HEK293 (cell line): ENCODE measurements around the gene PAK3.

Experiments
- CTCF ChIA-PET: fragments of 350-600 bp; formaldehyde crosslinking; extraction: SDS; loops from one replicate; lab custom pipeline; 2021; ENCODE audit warnings: antibody characterized with exemption; lab: Yijun Ruan, JAX
- POLR2A ChIA-PET: fragments of 300-600 bp; formaldehyde crosslinking; extraction: SDS; loops from one replicate; lab custom pipeline; 2020; ENCODE audit warnings: antibody characterized with exemption, inconsistent platforms; lab: Yijun Ruan, JAX
- H3K27ac ChIP-seq: fragments of 200-500 bp; sonication (Bioruptor generic); 2 replicates; pipeline ENCODE4 v1.5.1; 2014; ENCODE audit warnings: low read depth, low read length, control low read depth, inconsistent platforms; ENCODE audit errors: extremely low read depth
- H3K36me3 ChIP-seq, 2 experiments: fragments of 200-500 bp in 1 of 2; sonication (Bioruptor generic) in 1 of 2; 1 replicate in 1 of 2; 2 replicates in 1 of 2; pipeline ENCODE4 v1.5.1; 2014 to 2017; ENCODE audit warnings: inconsistent platforms in 2 of 2, low read length in 2 of 2; ENCODE audit not compliant: control insufficient read depth in 2 of 2, insufficient read depth in 1 of 2
- H3K4me1 ChIP-seq: fragments of 200-500 bp; sonication (Bioruptor generic); 2 replicates; pipeline ENCODE4 v1.5.1; 2014; ENCODE audit warnings: mild to moderate bottlenecking, low read length, inconsistent platforms; ENCODE audit not compliant: control insufficient read depth, insufficient read depth
- H3K4me3 ChIP-seq: 2 replicates; pipeline ENCODE4 v1.5.1; 2011; ENCODE audit warnings: low read depth, mild to moderate bottlenecking, control low read depth, low read length, moderate library complexity
- H3K9me3 ChIP-seq: fragments of 200-500 bp; sonication (Bioruptor generic); 2 replicates; pipeline ENCODE4 v1.5.1; 2014; ENCODE audit warnings: low read depth, low read length, inconsistent platforms; ENCODE audit not compliant: control insufficient read depth, insufficient read depth
- ATF2 ChIP-seq: fragments of 450-650 bp; formaldehyde crosslinking; IDR thresholded peaks from 2 replicates; pipeline ENCODE4 v1.5.1; 2016; ENCODE audit warnings: missing biosample characterization, missing genetic modification characterization, low read depth
- MYNN ChIP-seq: fragments of 450-650 bp; formaldehyde crosslinking; IDR thresholded peaks from 2 replicates; pipeline ENCODE4 v1.5.1; 2016; ENCODE audit warnings: missing biosample characterization, missing genetic modification characterization, borderline replicate concordance
- PATZ1 ChIP-seq: fragments of 450-650 bp; formaldehyde crosslinking; IDR thresholded peaks from 2 replicates; pipeline ENCODE4 v1.5.1; 2016; ENCODE audit warnings: missing biosample characterization, missing genetic modification characterization
- SP2 ChIP-seq: fragments of 450-650 bp; formaldehyde crosslinking; IDR thresholded peaks from 2 replicates; pipeline ENCODE4 v1.5.1; 2016; ENCODE audit warnings: missing biosample characterization, missing genetic modification characterization
- ZBTB17 ChIP-seq: fragments of 450-650 bp; formaldehyde crosslinking; IDR thresholded peaks from 2 replicates; pipeline ENCODE4 v1.5.1; 2016; ENCODE audit warnings: missing biosample characterization, missing genetic modification characterization
- ZBTB20 ChIP-seq: fragments of 450-650 bp; formaldehyde crosslinking; IDR thresholded peaks from 2 replicates; pipeline ENCODE4 v1.5.1; 2016; ENCODE audit warnings: missing biosample characterization, missing genetic modification characterization
- ZBTB48 ChIP-seq: fragments of 450-650 bp; formaldehyde crosslinking; IDR thresholded peaks from 2 replicates; pipeline ENCODE4 v1.5.1; 2016; ENCODE audit warnings: missing biosample characterization, missing genetic modification characterization
- ZFHX2 ChIP-seq: fragments of 450-650 bp; formaldehyde crosslinking; conservative IDR thresholded peaks from 2 replicates; pipeline ENCODE4 v1.5.1; 2016; ENCODE audit warnings: missing biosample characterization, missing genetic modification characterization
- ZNF266 ChIP-seq: fragments of 450-650 bp; formaldehyde crosslinking; IDR thresholded peaks from 2 replicates; pipeline ENCODE4 v1.5.1; 2016; ENCODE audit warnings: missing biosample characterization, missing genetic modification characterization, low read depth
- ZNF274 ChIP-seq, 2 experiments: fragments of 200-500 bp in 1 of 2; fragments of 450-650 bp in 1 of 2; sonication (Bioruptor generic) in 1 of 2; formaldehyde crosslinking in 1 of 2; IDR thresholded peaks; 2 replicates each; pipeline versions ENCODE4 v1.5.1 to v1.6.1; 2014 to 2016; ENCODE audit warnings: borderline replicate concordance in 1 of 2, inconsistent platforms in 1 of 2, low read length in 1 of 2, missing biosample characterization in 1 of 2, missing genetic modification characterization in 1 of 2
- ZNF341 ChIP-seq: fragments of 450-650 bp; formaldehyde crosslinking; IDR thresholded peaks from 2 replicates; pipeline ENCODE4; 2016; ENCODE audit warnings: low read depth, missing biosample characterization, missing genetic modification characterization
- ZNF514 ChIP-seq: fragments of 450-650 bp; formaldehyde crosslinking; IDR thresholded peaks from 2 replicates; pipeline ENCODE4 v1.5.1; 2016; ENCODE audit warnings: missing biosample characterization, missing genetic modification characterization
- ZNF610 ChIP-seq: fragments of 450-650 bp; formaldehyde crosslinking; IDR thresholded peaks from 2 replicates; pipeline ENCODE4 v1.5.1; 2016; ENCODE audit warnings: missing biosample characterization, missing genetic modification characterization, borderline replicate concordance
- ZNF629 ChIP-seq: fragments of 450-650 bp; formaldehyde crosslinking; IDR thresholded peaks from 2 replicates; pipeline ENCODE4 v1.5.1; 2017; ENCODE audit warnings: missing biosample characterization, missing genetic modification characterization
- TF ChIP-seq, protein P1 (sequence below): fragments of 450-650 bp; formaldehyde crosslinking; IDR thresholded peaks from 2 replicates; pipeline ENCODE4 v1.5.1; 2017; ENCODE audit warnings: missing biosample characterization, missing genetic modification characterization
- TF ChIP-seq, protein P2 (sequence below): fragments of 450-650 bp; formaldehyde crosslinking; IDR thresholded peaks from 2 replicates; pipeline ENCODE4 v1.5.1; 2016; ENCODE audit warnings: missing biosample characterization, missing genetic modification characterization
- TF ChIP-seq, protein P3 (sequence below): fragments of 450-650 bp; IDR thresholded peaks from 2 replicates; pipeline ENCODE4 v1.5.1; 2018; ENCODE audit warnings: missing biosample characterization, mild to moderate bottlenecking, missing genetic modification characterization

The PAK3 gene

GRCh38 chrX:111095974-111096895 lies at the start of gene PAK3:
TSS of gene PAK3 (plus strand) at chrX:111096191. CDS start at chrX:111123104, 26,913 bp downstream.
- Histone ChIP-seq H3K27ac (no peak within 1 kb of the TSS), H3K4me1 (no peaks in the 10 kb centered on the region), H3K4me3 (peak within 1 kb of the TSS; percentile 42), H3K36me3 (peaks cover 0 to 7% of the 10 kb centered on the region in 2 experiments; a peak in 1 of 3 replicates), H3K9me3 (no peaks in the 10 kb centered on the region)
- ChIA-PET POLR2A (no interaction called here), CTCF (interaction anchor here (0.6 to 1.2 kb wide), 2 partner anchors 45 to 723 kb away, joined by 4 to 5 read pairs; no protein-coding TSS in a partner anchor)
- TF ChIP-seq PATZ1 (tag by site-specific recombination), result 0 out of 2 replicates have a peak, but pooled peaks have one; percentile 17
- TF ChIP-seq ZFHX2 (tag by site-specific recombination), result peak; percentile 20; the same call in 1 of the 2 replicates
- no peak for TF ChIP-seq ZNF610 (tag by site-specific recombination)
- peak; percentile 51; the same call in 1 of the 2 replicates for TF ChIP-seq ZBTB48
- peak; percentile 33; the same call in 1 of the 2 replicates for TF ChIP-seq ZBTB20
- TF ChIP-seq ZBTB17 (tag by site-specific recombination), result no peak
- TF ChIP-seq ZNF274 (IDR thresholded peaks at IDR 0.05; ENCODE audit: low read length), result no peak
- no peak for TF ChIP-seq ZNF274 (tag by site-specific recombination; IDR thresholded peaks at IDR 0.05; ENCODE audit: borderline replicate concordance)
- TF ChIP-seq, protein P1, sequence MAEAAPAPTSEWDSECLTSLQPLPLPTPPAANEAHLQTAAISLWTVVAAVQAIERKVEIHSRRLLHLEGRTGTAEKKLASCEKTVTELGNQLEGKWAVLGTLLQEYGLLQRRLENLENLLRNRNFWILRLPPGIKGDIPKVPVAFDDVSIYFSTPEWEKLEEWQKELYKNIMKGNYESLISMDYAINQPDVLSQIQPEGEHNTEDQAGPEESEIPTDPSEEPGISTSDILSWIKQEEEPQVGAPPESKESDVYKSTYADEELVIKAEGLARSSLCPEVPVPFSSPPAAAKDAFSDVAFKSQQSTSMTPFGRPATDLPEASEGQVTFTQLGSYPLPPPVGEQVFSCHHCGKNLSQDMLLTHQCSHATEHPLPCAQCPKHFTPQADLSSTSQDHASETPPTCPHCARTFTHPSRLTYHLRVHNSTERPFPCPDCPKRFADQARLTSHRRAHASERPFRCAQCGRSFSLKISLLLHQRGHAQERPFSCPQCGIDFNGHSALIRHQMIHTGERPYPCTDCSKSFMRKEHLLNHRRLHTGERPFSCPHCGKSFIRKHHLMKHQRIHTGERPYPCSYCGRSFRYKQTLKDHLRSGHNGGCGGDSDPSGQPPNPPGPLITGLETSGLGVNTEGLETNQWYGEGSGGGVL (tag by site-specific recombination), result peak; percentile 84
- TF ChIP-seq SP2 (tag by site-specific recombination), result peak; percentile 70
- no peak for TF ChIP-seq ZNF514 (tag by site-specific recombination)
- no peak for TF ChIP-seq MYNN (tag by site-specific recombination)
- TF ChIP-seq ZNF266 (tag by site-specific recombination), result no peak
- TF ChIP-seq, protein P2, sequence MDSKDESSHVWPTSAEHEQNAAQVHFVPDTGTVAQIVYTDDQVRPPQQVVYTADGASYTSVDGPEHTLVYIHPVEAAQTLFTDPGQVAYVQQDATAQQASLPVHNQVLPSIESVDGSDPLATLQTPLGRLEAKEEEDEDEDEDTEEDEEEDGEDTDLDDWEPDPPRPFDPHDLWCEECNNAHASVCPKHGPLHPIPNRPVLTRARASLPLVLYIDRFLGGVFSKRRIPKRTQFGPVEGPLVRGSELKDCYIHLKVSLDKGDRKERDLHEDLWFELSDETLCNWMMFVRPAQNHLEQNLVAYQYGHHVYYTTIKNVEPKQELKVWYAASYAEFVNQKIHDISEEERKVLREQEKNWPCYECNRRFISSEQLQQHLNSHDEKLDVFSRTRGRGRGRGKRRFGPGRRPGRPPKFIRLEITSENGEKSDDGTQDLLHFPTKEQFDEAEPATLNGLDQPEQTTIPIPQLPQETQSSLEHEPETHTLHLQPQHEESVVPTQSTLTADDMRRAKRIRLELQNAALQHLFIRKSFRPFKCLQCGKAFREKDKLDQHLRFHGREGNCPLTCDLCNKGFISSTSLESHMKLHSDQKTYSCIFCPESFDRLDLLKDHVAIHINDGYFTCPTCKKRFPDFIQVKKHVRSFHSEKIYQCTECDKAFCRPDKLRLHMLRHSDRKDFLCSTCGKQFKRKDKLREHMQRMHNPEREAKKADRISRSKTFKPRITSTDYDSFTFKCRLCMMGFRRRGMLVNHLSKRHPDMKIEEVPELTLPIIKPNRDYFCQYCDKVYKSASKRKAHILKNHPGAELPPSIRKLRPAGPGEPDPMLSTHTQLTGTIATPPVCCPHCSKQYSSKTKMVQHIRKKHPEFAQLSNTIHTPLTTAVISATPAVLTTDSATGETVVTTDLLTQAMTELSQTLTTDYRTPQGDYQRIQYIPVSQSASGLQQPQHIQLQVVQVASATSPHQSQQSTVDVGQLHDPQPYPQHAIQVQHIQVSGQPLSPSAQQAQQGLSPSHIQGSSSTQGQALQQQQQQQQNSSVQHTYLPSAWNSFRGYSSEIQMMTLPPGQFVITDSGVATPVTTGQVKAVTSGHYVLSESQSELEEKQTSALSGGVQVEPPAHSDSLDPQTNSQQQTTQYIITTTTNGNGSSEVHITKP (tag by site-specific recombination), result 0 out of 2 replicates have a peak, but pooled peaks have one; percentile 13
- TF ChIP-seq, protein P3, sequence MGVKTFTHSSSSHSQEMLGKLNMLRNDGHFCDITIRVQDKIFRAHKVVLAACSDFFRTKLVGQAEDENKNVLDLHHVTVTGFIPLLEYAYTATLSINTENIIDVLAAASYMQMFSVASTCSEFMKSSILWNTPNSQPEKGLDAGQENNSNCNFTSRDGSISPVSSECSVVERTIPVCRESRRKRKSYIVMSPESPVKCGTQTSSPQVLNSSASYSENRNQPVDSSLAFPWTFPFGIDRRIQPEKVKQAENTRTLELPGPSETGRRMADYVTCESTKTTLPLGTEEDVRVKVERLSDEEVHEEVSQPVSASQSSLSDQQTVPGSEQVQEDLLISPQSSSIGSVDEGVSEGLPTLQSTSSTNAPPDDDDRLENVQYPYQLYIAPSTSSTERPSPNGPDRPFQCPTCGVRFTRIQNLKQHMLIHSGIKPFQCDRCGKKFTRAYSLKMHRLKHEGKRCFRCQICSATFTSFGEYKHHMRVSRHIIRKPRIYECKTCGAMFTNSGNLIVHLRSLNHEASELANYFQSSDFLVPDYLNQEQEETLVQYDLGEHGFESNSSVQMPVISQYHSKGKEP (tag by site-specific recombination), result no peak
- TF ChIP-seq ZNF629 (tag by site-specific recombination), result 0 out of 2 replicates have a peak, but pooled peaks have one; percentile 46
- peak; percentile 75 for TF ChIP-seq ZNF341 (tag by site-specific recombination)
- TF ChIP-seq ATF2 (tag by site-specific recombination), result peak; percentile 74; the same call in 1 of the 2 replicates
